ENCODE data around the gene FRMD8.

The FRMD8 gene

GRCh38 chr11:65357856-65358356 is 28.5 kb upstream of the FRMD8 start:
- no peak for DNase-seq (ENCODE audit: low read depth)
- no peak overlapping the region for H3K4me3 ChIP-seq (ENCODE audit: control insufficient read depth, low read depth, low read length)
- no peak for TF ChIP-seq CTCF (conservative IDR thresholded peaks at IDR 0.05; ENCODE audit: control insufficient read depth, insufficient read depth, low read depth, low read length)

- no peak overlapping the region for H3K4me3 ChIP-seq (ENCODE audit: control insufficient read depth, low read depth, low read length)
- no peak for TF ChIP-seq CTCF (conservative IDR thresholded peaks at IDR 0.05; ENCODE audit: control insufficient read depth, insufficient read depth, low read depth, low read length)
- DNase-seq (ENCODE audit: low read depth): no peak
Measured at GRCh38 chr11:65362320-65362931, 24.0 kb upstream of the FRMD8 start.

- DNase-seq (ENCODE audit: low read depth): no peak
- no peak overlapping the region for H3K4me3 ChIP-seq (ENCODE audit: control insufficient read depth, low read depth, low read length)
- no peak for TF ChIP-seq CTCF (conservative IDR thresholded peaks at IDR 0.05; ENCODE audit: control insufficient read depth, insufficient read depth, low read depth, low read length)
Measured at GRCh38 chr11:65362966-65363365, 23.5 kb upstream of the FRMD8 start.

GRCh38 chr11:65363770-65364169 is 22.7 kb upstream of the FRMD8 start:
- no peak overlapping the region for H3K4me3 ChIP-seq (ENCODE audit: control insufficient read depth, low read depth, low read length)
- DNase-seq (ENCODE audit: low read depth): no peak
- no peak for TF ChIP-seq CTCF (conservative IDR thresholded peaks at IDR 0.05; ENCODE audit: control insufficient read depth, insufficient read depth, low read depth, low read length)

GRCh38 chr11:65366340-65366773 is 20.1 kb upstream of the FRMD8 start:
- DNase-seq (ENCODE audit: low read depth): peak; percentile 87
- peak; percentile 85 for TF ChIP-seq CTCF (conservative IDR thresholded peaks at IDR 0.05; ENCODE audit: control insufficient read depth, insufficient read depth, low read depth, low read length)
- no peak overlapping the region for H3K4me3 ChIP-seq (ENCODE audit: control insufficient read depth, low read depth, low read length)

GRCh38 chr11:65370659-65371049 is 15.8 kb upstream of the FRMD8 start:
- DNase-seq (ENCODE audit: low read depth): no peak
- TF ChIP-seq CTCF (conservative IDR thresholded peaks at IDR 0.05; ENCODE audit: control insufficient read depth, insufficient read depth, low read depth, low read length): no peak
- H3K4me3 ChIP-seq (ENCODE audit: control insufficient read depth, low read depth, low read length): no peak overlapping the region
